ENCODE measurements around the gene PTGR1. TPM values are rescaled to one million over a fixed set of nuclear protein-coding genes. Genes with fewer than 3 reads are reported as not detected.

The PTGR1 gene
- total RNA-seq (2022), result 27.4 and 27.8 TPM in 2 replicates
- percentile 60 among the genes with signal in this experiment for Bru-seq, nascent RNA
- percentile 63 among the genes with signal in this experiment for BruChase-seq, experiment 1, labeled RNA remaining after a 6-hour chase
- BruChase-seq, experiment 2, labeled RNA remaining after a 2-hour chase, result percentile 63 among the genes with signal in this experiment
- long read RNA-seq, transcript PTGR1-201 (10 exons, 1,223 nt), result major isoform, 21 of 43 reads
- long read RNA-seq, transcript PTGR1-205 (10 exons, 1,407 nt), result minor isoform, 7 of 43 reads
- long read RNA-seq, partial matches to known transcripts, result 0 of 43 reads
- long read RNA-seq, other reads (novel, unspliced or antisense), result 12 of 43 reads

DNA sequence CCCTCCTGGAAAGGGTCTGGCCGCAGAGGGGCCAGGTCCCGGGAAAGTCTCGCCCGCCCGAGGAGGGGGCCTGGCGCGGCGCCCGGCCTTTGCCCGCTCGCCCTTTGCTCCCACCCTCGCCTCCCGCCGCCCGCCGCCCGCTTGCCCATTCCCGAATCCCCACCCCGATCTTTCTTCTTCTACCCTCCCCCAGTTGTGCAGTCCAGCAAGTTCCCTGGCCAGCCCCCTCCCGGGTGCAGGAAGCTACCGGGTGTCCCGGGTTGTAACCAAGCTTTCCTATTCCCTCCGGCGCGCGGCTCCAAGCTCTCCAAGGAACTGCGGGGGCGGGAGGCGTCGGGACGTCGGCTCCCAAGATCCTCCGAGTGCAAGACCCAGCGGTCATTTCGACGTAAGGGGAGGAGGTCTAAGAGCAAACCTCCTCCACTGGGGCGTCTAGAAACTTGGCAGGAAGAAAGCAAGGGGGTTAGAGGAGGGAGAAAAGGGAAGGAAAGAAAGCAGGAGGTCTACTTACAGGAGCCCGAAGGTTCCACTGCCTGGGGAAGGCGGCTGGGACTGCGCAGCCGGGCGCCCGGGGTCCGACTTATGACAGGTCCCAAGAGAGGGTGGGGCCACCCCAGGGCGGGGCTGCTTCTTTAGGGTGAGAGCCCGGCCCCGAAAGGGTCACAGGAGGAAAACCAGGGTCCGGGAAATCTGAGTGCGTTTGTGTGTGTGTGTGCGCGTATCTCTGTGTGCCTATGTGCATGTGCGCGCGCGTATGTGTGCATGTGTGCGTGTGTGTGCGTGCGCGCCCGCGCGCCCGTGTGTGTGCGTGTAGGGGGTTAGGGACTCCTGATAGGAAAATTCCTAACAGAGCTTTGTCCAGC is at the start of gene PTGR1:
PTGR1 (minus strand) TSS at position 556 of the 863 bp plus-strand sequence. CDS start 2,225 bp downstream, outside the sequence.
- peak within 1 kb of the TSS; percentile 75 for H3K27ac Mint-ChIP-seq (ENCODE audit: low read depth, unreplicated experiment)
- H3K4me3 Mint-ChIP-seq (ENCODE audit: unreplicated experiment), result peak within 1 kb of the TSS; percentile 83
- TF ChIP-seq, protein P1, sequence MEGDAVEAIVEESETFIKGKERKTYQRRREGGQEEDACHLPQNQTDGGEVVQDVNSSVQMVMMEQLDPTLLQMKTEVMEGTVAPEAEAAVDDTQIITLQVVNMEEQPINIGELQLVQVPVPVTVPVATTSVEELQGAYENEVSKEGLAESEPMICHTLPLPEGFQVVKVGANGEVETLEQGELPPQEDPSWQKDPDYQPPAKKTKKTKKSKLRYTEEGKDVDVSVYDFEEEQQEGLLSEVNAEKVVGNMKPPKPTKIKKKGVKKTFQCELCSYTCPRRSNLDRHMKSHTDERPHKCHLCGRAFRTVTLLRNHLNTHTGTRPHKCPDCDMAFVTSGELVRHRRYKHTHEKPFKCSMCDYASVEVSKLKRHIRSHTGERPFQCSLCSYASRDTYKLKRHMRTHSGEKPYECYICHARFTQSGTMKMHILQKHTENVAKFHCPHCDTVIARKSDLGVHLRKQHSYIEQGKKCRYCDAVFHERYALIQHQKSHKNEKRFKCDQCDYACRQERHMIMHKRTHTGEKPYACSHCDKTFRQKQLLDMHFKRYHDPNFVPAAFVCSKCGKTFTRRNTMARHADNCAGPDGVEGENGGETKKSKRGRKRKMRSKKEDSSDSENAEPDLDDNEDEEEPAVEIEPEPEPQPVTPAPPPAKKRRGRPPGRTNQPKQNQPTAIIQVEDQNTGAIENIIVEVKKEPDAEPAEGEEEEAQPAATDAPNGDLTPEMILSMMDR (IDR thresholded peaks at IDR 0.05; ENCODE audit: unreplicated experiment), result no peak
- H3K9me3 Mint-ChIP-seq (ENCODE audit: unreplicated experiment), result no peaks in the 10 kb centered on the region
- peak; percentile 90 for DNase-seq (ENCODE audit: unreplicated experiment)
- peaks cover 30% of the 10 kb centered on the region for H3K36me3 Mint-ChIP-seq (ENCODE audit: insufficient read depth, unreplicated experiment)
- ChIA-PET POLR2A (interaction anchor here (0.5 to 4.6 kb wide), 18 partner anchors 14 to 297 kb away, joined by 3 to 88 read pairs (median 5); partner anchors contain the start of genes DNAJC25, GNG10 and UGCG), CTCF (interaction anchor here (0.6 to 4.4 kb wide), 17 partner anchors 14 to 494 kb away, joined by 3 to 35 read pairs (median 4); no protein-coding TSS in a partner anchor)
- H3K4me1 Mint-ChIP-seq (ENCODE audit: insufficient read depth, unreplicated experiment), result peaks cover 11% of the 10 kb centered on the region
- H3K27me3 Mint-ChIP-seq (ENCODE audit: insufficient read depth, unreplicated experiment), result no peaks in the 10 kb centered on the region
- no TSS peak for BruUV-seq (replicated peaks)
- intact Hi-C loops (cut with micrococcal nuclease), result loop anchor here (2.0 to 5.0 kb wide), 5 partner anchors 31 to 475 kb away; partner anchors contain the start of genes DNAJC25 and UGCG

DNA sequence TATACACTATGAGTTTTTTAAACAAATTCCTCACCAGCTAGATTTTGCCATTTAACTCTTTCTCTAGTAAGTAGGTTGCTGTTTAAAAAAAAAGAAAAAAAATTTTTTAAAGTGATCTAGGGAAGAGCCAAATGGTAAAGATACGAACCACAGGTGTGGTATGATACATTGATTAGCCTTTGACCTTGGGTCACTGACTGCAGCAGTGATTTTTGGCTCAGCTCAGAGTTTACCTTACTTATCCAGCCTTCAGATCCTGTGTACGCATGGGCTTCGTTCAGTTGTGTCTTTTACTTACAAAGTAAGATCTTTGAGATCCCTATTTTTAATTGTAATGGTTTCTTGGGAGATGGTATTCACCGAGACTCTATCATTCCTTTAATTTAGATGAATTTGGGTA is 49.6 kb upstream of the PTGR1 start:
- POLR2A ChIA-PET, result interaction anchor here (0.6 to 1.6 kb wide), 7 partner anchors 9 to 1118 kb away, joined by 3 to 10 read pairs (median 3); partner anchors contain the start of genes DNAJC25 and GNG10
- no peak overlapping the region for H3K27ac Mint-ChIP-seq (ENCODE audit: low read depth, unreplicated experiment)

DNA sequence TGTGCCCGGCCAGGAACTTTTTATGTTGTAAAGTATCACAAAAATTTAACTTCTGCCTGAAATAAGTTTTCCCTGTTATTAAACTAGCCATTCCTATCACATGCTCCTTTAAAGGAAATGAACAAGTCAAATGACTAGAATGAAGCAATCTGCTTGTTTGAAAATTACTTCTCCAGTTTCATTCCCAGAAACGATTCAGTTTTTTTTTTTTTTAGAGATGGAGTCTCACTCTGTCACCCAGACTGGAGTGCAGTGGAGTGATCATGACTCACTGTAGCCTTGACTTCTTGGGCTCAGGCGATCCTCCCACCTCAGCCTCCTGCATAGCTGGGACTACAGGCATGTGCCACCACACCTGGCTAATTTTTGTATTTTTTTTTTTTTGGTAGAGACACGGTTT is 48.6 kb upstream of the PTGR1 start:
- TF ChIP-seq, protein P1 (IDR thresholded peaks at IDR 0.05; ENCODE audit: unreplicated experiment), result no peak
- H3K36me3 Mint-ChIP-seq (ENCODE audit: insufficient read depth, unreplicated experiment), result peaks cover 70% of the 10 kb centered on the region
- H3K27me3 Mint-ChIP-seq (ENCODE audit: insufficient read depth, unreplicated experiment), result no peaks in the 10 kb centered on the region
- DNase-seq (ENCODE audit: unreplicated experiment), result no peak
- H3K9me3 Mint-ChIP-seq (ENCODE audit: unreplicated experiment), result no peaks in the 10 kb centered on the region
- intact Hi-C loops (cut with micrococcal nuclease), result no loop called here
- CTCF ChIA-PET, result no interaction called here
- H3K27ac Mint-ChIP-seq (ENCODE audit: low read depth, unreplicated experiment), result no peak overlapping the region
- POLR2A ChIA-PET, result interaction anchor here (0.7 kb wide), 1 partner anchor 9 kb away, joined by 3 read pairs; no protein-coding TSS in a partner anchor
- no peak overlapping the region for H3K4me3 Mint-ChIP-seq (ENCODE audit: unreplicated experiment)
- BruUV-seq (replicated peaks), result no TSS peak
- peaks cover 4% of the 10 kb centered on the region for H3K4me1 Mint-ChIP-seq (ENCODE audit: insufficient read depth, unreplicated experiment)

More for the DNA sequence above, 49.6 kb upstream of the PTGR1 start:
- Mint-ChIP-seq H3K36me3 (ENCODE audit: insufficient read depth, unreplicated experiment) (peaks cover 71% of the 10 kb centered on the region), H3K9me3 (ENCODE audit: unreplicated experiment) (no peaks in the 10 kb centered on the region), H3K4me3 (ENCODE audit: unreplicated experiment) (no peak overlapping the region), H3K27me3 (ENCODE audit: insufficient read depth, unreplicated experiment) (no peaks in the 10 kb centered on the region), H3K4me1 (ENCODE audit: insufficient read depth, unreplicated experiment) (peaks cover 4% of the 10 kb centered on the region)
- intact Hi-C loops (cut with micrococcal nuclease), result no loop called here
- DNase-seq (ENCODE audit: unreplicated experiment), result no peak
- CTCF ChIA-PET, result interaction anchor here (0.6 to 1.2 kb wide), 5 partner anchors 21 to 165 kb away, joined by 3 to 9 read pairs (median 5); no protein-coding TSS in a partner anchor
- TF ChIP-seq, protein P1 (IDR thresholded peaks at IDR 0.05; ENCODE audit: unreplicated experiment), result no peak
- BruUV-seq (replicated peaks), result no TSS peak

All from MCF 10A (cell line).